Endometrial microvascular endothelial cells (primary cell): ENCODE measurements around the gene BRMS1. TPM values are rescaled to one million over a fixed set of nuclear protein-coding genes. Genes with fewer than 3 reads are reported as not detected.
"Not testable (repeated sequence)": the region's sequence is repeated elsewhere in the genome, so short reads cannot be mapped to it uniquely, and the experiment has no call there.

ENCODE experiments used
- in situ Hi-C: cut with HindIII; loops from 2 replicates; pipeline ENCODE4 v1.10.0; 2017; ENCODE audit warnings: low sequenced_read_pairs, low pct_unique_long_range_greater_than_20kb; ENCODE audit errors: inconsistent ontology term
- total RNA-seq: library from RNA; depleted of rRNA; stranded (reverse); fragments of >200 nt; gene quantifications from one replicate; pipeline ENCODE4 v1.2.3, GENCODE V29; 2015; ENCODE audit errors: inconsistent ontology term

The BRMS1 gene
- total RNA-seq, 1 donor from 2014 or later = 102 TPM

GRCh38 chr11:66328302-66329144 is 16.4 kb downstream of the BRMS1 start:
- in situ Hi-C loops = no loop called here

DNA sequence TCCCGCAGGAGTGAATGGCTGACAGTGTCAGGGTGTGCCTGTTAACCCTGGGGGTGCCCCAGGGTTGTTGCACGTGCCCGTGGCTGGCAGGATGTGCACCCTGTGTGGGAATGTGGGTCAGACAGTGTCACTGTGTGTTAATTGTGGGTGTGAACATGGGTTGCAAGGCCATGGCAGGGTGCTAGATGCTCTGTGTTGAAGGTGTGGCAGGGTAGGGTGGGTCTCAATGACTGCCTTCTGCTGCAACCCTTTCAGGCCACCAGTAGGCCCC is 16.9 kb downstream of the BRMS1 start:
- in situ Hi-C loops = no loop called here

DNA sequence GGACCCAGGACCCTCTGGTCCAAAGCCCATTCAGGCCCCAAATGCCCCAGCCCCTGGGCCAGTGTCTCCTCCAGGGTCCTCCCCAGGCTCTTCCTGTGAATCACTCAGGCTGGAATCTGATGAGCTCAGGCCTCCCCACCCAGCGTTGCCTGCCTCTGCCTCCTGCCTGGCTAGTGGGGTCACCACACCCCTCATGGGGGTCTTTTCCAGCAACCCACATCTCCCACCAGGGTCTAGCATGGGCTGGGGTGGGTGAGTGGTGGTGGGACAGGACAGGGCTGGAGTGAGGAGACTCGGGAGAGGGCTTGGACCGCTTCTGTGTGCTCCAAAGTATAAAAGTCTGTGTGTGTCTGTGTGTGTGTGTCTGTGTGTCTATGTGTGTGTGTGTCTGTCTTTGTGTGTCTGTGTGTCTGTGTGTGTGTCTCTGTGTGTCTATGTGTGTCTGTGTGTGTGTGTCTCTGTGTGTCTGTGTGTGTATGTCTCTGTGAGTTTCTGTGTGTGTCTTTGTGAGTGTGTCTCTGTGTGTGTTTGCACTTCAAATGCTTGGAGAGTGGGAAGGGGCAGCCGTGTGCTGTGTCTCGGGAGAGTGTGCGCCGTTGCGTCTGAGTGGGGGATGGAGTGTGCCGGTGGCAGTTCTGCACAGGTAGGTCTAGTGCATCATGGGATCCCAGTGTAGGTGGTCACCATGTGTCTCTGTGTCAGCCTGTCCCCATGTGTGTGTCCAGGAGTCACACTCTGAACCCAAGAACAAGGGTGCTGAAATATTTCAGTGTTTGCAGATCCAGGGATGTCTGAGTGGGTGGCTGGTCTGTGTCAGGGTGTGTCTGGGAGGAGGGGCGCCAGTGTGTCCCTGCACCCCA is 17.5 kb downstream of the BRMS1 start:
- in situ Hi-C loops = no loop called here

DNA sequence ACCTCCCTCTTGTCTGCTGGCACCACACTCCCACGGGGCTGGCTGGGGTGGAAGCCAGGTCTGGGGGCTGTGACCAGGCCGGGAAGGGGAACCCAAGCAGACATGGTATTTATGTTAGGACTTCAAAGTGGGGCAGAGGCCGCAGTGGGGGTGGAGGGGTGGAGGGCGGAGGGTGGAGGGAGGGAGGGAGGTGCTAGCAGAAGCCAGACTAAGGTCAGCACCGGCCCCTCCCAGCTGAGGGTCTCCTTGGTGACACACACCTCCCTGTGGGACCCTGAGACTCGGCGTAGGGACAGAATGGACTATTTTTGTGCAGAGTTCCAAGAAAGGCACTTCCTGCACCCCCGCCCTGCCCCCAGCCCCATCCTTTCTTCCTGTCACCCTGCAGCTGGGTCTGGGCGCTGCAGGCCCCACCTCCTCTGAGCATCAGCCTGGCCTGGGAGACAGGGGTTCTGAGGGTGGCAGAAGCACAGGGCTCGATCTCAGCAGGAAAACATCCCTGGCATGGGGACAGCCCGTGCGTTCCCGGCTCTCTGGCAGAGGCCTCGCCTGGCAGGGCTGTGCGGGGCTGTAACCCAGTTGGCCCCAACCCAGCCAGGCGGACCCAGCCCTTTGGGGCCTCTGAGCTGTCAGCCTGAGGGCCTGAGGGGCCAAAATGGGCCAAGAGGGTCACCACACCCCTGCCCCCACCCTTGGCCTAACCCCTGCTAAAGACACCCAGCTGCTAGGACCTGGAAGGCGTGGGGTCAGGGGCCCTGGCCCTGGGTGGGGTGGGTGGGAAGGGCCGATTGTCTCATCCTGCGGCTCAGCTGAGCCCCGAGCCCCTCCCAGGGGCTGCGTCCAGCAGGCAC is 18.4 kb downstream of the BRMS1 start:
- in situ Hi-C loops = no loop called here

DNA sequence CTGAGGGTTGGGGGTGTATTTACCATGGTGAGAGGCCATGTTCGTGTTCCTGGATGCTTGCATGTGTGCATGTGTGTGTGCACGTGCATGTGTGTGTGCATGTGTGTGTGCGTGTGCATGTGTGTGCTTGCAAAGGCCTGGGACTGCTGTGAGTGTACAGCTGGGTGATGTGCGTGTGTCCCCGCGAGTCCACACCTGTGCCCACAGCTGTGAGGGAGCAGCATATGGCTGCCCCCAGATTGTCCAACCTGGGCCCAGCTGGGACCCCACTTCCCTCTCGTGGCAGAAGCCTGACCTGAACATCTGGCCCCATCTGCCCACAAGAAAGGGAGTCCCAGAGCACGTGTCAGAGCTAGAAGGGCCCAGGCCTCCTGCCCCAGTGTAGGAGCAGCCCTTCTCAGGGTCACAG is 19.6 kb downstream of the BRMS1 start:
- in situ Hi-C loops = no loop called here

- in situ Hi-C loops = no loop called here
Measured at GRCh38 chr11:66324664-66325063, 20.2 kb downstream of the BRMS1 start.

GRCh38 chr11:66323684-66324083 is 21.2 kb downstream of the BRMS1 start:
- in situ Hi-C loops = no loop called here

DNA sequence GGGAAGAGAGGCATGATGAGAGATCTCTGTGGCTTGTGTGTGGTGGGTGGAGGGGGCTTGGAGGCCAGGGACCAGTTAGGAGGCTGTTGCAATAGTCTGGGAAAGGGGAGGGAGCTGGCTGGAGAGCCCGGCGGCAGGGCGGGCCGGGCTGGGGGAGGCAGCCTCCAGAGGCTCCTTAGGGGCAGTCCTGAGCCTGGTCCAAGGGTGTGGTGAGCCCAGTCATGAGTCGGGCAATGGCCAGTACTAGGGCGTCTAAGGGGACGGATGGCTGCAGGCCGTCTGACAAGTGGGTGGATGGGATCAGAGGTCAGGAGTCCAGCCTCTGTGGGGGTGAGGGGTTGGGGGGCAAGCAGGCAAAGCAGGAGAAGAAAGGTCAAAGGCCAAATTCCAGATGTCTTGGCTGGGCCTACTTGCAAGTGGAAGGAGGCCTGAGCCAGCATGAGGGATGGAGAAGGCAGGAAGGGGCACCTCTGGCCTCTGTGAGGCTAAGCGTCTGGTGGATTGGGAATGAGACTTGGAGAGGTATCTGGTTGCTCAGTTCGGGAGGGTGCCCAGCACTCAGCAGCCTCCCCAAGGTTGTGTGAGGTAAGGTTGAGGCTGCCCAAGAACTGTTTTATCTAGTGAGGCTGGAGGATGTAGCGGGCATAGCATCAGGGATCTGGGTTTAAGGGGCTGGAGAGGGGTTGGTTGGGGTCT is 22.0 kb downstream of the BRMS1 start:
- in situ Hi-C loops = no loop called here

- in situ Hi-C loops = no loop called here
Measured at GRCh38 chr11:66321606-66322005, 23.3 kb downstream of the BRMS1 start.

- in situ Hi-C loops = not testable (repeated sequence)
Measured at GRCh38 chr11:66320748-66321147, 24.2 kb downstream of the BRMS1 start.

DNA sequence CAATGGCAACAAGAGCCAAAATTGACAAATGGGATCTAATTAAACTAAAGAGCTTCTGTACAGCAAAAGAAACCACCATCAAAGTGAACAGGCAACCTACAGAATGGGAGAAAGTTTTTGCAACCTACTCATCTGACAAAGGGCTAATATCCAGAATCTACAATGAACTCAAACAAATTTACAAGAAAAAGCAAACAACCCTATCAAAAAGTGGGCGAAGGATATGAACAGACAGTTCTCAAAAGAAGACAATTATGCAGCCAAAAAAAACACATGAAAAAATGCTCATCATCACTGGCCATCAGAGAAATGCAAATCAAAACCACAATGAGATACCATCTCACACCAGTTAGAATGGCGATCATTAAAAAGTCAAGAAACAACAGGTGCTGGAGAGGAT is 24.6 kb downstream of the BRMS1 start:
- in situ Hi-C loops = not testable (repeated sequence)

DNA sequence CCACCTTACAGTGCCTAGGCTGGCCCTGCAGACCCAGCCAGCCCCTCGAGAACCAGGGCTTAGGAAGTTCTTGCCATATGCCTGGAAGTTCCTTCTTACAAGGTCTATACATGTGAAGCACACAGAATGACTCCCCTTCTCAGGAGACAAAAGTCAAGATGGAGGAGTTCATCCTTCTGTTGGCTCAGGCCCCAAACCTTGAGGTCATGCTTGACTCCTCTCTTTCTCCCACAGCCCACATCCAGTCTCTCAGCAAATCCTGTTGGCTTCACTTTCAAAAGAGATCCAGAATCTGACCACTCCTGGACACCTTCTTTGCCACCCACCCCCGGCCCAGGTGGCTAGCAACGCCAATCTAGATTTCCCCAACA is 26.3 kb downstream of the BRMS1 start:
- in situ Hi-C loops = no loop called here

DNA sequence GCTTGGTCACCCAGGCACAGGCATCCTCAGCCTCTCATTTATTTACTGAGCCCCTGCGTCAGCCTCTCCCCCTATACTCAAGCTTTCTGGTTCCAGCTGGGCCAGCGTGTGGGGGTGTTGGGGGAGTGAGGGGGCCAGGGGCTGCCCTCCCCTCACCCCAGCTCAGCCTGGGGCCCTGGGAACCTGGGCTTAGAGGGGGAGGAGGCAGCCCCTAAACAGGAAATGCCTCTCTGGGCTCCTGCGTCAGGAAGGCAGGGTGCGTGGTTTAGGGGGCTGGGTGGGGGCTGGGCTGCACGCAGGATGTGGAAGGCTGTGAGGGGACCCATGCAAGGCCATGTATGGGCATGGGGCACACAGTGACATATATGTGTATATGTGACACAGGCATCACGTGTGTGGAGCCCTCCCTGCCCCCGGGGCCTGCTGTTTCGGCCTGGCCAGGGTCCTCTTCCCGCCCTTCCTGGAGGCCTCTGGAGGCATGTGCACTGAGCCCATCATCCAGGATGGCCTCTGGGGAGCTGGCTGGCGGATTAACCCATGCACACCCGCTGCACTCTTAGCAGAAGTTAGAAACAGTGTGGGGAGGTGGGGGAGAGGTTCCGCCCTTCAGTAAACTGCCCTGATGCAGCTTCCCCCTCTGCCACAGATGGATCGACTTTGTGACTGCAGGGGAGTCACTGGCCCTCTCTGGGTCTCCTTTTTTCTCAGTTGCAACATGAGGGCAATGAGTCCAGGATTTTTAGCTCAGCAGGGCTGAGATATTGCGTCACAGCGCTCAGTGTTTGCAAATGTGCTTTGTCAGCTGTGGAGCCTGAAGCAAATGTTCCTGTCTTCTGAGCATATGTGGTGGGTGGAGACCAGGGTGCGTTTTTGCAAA is 26.9 kb downstream of the BRMS1 start:
- in situ Hi-C loops = no loop called here

GRCh38 chr11:66317322-66317722 is 27.6 kb downstream of the BRMS1 start:
- in situ Hi-C loops = no loop called here

- in situ Hi-C loops = no loop called here
Measured at GRCh38 chr11:66316849-66317251, 28.1 kb downstream of the BRMS1 start, which contains the start of gene CD248. Gene CD248, minus strand, starts transcription at chr11:66317044. Its CDS starts 17 bp downstream, at chr11:66317027.

DNA sequence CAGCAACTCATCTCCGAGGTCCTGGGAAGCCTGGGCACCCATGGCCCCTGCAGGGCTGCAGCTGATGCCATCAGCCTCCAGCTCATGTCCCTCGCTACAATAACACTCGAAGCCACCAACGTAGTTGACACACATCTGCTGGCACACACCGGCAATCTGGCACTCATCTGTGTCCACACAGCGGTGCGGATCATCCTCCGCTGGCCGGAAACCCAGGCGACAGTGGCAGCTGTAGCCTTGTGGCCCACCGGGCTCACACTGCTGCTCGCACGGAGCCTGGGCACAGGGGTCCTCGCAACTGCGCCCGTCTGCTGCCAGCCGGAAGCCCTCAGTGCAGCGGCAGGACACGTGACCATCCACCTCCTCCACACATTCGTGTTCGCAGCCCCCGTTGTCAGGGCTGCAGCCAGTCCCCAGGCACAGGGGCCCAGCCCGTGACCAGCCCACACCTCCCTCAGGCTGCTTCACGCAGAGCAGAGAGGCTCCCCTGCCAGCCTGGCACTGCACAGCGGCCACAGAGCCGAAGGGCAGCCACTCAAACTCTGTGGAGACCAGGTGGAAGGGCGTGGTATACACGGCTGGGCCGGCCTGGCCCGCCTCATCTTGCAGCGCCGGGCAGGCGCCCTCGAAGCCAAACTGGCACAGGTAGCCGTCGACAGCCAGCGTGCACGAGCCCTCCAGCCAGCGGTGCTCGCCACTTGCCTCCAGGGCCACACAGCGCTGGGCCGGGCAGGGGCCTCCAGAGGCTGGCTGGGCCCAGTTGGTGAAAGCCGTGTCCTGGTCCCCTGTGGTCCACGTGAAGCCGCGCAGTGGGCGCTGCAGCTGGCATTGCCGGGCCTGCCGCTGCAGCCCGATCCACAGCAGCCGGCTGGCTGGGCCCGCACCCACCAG is 28.7 kb downstream of the BRMS1 start:
- in situ Hi-C loops = no loop called here

GRCh38 chr11:66315498-66315885 is 29.4 kb downstream of the BRMS1 start:
- in situ Hi-C loops = no loop called here
